ENCODE measurements around the gene EBP.
A peak's percentile ranks its signal among the peaks of the same experiment; 100 is the strongest.

Gene EBP

DNA sequence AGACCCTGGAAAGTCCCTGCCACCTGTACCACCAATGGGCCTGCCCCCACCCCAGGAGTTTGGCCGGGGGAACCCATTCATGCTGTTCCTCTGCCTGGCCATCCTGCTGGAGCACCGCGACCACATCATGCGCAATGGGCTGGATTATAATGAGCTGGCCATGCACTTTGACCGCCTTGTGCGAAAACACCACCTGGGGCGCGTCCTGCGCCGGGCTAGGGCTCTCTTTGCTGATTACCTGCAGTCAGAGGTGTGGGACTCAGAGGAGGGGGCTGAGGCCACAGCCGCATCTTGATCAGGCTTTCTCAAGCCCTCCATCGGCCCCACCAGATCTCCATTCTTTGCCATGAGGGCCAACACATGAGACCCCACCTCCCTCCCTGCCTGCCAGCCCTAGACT lies 39.1 kb downstream of the EBP start:
- Histone ChIP-seq H3K9me3 (ENCODE audit: control insufficient read depth, low read length) (no peaks in the 10 kb centered on the region), H3K27me3 (ENCODE audit: control insufficient read depth, insufficient read depth, low read length, poor library complexity, severe bottlenecking) (no peaks in the 10 kb centered on the region), H3K4me1 (ENCODE audit: control insufficient read depth, insufficient read depth, low read length) (no peaks in the 10 kb centered on the region), H3K27ac (ENCODE audit: insufficient read depth, low read depth, low read length, poor library complexity, severe bottlenecking) (no peak overlapping the region), H3K36me3 (ENCODE audit: control insufficient read depth, insufficient read depth, low read length) (no peaks in the 10 kb centered on the region), H3K4me3 (ENCODE audit: insufficient read depth, low read depth, low read length) (no peak overlapping the region)
- 91 to 98% methylated on average over 12 of the region's 12 CpGs for WGBS, 2 experiments

DNA sequence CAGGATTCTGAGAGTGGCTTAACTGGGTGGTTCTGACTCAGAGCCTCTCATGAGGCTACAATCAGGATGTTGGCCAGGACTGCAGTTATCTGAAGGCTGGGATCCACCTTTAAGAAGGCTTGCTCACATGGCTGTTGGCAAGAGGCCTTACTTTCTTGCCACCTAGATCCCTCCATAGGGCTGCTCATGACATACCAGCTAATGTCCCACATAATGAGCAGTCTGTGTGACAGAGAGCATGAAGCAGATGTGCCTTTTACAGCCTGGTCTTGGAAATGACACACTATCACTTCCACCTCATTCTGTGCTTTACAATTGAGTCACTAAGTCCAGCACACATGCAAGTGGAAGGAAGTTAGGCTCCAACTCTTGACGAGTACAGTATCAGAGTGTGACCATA lies 48.4 kb downstream of the EBP start:
- no CpG with 5 or more reads among the region's 1 CpG for WGBS, 2 experiments
- H3K4me1 ChIP-seq (ENCODE audit: control insufficient read depth, insufficient read depth, low read length) = no peaks in the 10 kb centered on the region
- H3K4me3 ChIP-seq (ENCODE audit: insufficient read depth, low read depth, low read length) = no peak overlapping the region

DNA sequence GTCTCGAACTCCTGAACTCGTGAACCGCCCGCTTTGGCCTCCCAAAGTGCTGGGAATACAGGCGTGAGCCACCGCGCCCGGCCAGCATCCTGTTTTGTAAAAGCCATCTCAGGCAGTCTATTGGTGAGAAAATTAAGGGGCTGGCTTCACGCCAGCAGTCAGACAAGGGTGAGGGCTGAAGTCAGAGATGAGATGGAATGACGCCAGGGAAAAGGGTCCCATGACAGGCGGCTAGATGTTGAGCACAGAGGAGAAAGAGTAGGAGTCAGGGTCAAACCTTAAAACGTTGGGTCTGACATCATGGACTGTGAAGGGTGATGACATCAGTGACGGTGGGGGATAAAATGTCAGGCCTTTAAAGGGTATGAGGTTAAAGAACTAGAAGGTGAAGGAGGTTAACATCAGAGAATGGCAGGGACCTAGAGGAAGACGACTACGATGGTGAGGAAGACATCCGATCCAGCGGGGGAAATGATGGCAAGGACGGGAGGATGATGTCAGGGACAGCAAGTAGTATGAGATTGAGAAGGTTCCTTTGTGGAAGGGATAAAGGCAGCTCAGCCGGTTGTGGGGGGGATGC lies 52.2 kb downstream of the EBP start:
- Histone ChIP-seq H3K9me3 (ENCODE audit: control insufficient read depth, low read length) (no peaks in the 10 kb centered on the region), H3K4me3 (ENCODE audit: insufficient read depth, low read depth, low read length) (peak overlapping the region; percentile 79), H3K36me3 (ENCODE audit: control insufficient read depth, insufficient read depth, low read length) (peaks cover 27% of the 10 kb centered on the region), H3K27ac (ENCODE audit: insufficient read depth, low read depth, low read length, poor library complexity, severe bottlenecking) (peak overlapping the region; percentile 77), H3K27me3 (ENCODE audit: control insufficient read depth, insufficient read depth, low read length, poor library complexity, severe bottlenecking) (no peaks in the 10 kb centered on the region), H3K4me1 (ENCODE audit: control insufficient read depth, insufficient read depth, low read length) (peaks cover 11% of the 10 kb centered on the region)
- 53 to 54% methylated on average over 19 of the region's 19 CpGs for WGBS, 2 experiments

More for the DNA sequence above, 48.4 kb downstream of the EBP start:
- no peaks in the 10 kb centered on the region for H3K36me3 ChIP-seq (ENCODE audit: control insufficient read depth, insufficient read depth, low read length)
- no peaks in the 10 kb centered on the region for H3K27me3 ChIP-seq (ENCODE audit: control insufficient read depth, insufficient read depth, low read length, poor library complexity, severe bottlenecking)
- no peak overlapping the region for H3K27ac ChIP-seq (ENCODE audit: insufficient read depth, low read depth, low read length, poor library complexity, severe bottlenecking)
- no peaks in the 10 kb centered on the region for H3K9me3 ChIP-seq (ENCODE audit: control insufficient read depth, low read length)

DNA sequence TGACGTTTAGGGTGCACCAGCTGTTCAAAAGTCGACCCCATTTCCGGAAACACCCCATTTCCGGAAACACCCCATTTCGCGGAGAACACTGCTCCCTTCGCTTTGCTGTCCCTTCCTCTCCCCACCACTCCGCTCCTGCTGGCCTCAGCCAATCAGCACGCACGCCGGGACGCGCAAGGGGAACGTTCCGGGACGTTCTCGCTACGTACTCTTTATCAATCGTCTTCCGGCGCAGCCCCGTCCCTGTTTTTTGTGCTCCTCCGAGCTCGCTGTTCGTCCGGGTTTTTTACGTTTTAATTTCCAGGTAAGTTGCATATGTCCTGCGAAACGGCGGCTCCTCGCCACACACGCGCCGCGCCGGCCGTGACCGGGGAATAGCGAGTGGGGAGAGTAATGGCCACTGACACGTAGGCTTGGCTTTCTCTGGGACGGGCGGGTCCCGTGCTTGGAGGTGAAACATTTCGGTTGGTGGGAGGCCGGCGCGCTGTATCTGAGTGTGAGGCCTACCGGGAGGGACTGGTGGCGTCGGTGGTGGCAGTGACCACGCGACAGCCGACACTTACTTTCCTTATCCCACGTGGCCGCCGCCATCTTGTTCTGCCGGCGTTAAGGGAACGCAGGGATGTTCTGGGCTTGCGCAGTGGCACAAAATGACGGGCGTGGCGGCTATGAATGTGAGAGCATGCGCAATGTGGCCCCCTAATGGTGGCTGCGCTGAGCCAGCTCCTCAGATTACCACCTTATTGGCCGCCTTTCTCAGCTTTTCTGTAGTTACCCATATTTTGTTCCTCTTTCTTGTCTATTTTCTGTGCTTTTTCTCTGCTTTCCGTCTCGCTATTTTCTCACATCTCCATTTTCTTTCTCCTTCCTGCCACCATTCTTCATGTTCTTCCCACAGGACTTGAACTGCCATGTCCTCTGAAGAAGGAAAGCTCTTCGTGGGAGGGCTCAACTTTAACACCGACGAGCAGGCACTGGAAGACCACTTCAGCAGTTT lies 53.0 kb downstream of the EBP start, which contains the start of gene RBM3:
TSS of gene RBM3 (plus strand) at position 215 of the 997 bp plus-strand sequence. CDS start at position 912, 697 bp downstream.
- Histone ChIP-seq H3K4me1 (ENCODE audit: control insufficient read depth, insufficient read depth, low read length) (peaks cover 11% of the 10 kb centered on the region), H3K9me3 (ENCODE audit: control insufficient read depth, low read length) (no peaks in the 10 kb centered on the region), H3K27me3 (ENCODE audit: control insufficient read depth, insufficient read depth, low read length, poor library complexity, severe bottlenecking) (no peaks in the 10 kb centered on the region), H3K27ac (ENCODE audit: insufficient read depth, low read depth, low read length, poor library complexity, severe bottlenecking) (peak within 1 kb of the TSS; percentile 94), H3K4me3 (ENCODE audit: insufficient read depth, low read depth, low read length) (peak within 1 kb of the TSS; percentile 79), H3K36me3 (ENCODE audit: control insufficient read depth, insufficient read depth, low read length) (peaks cover 27% of the 10 kb centered on the region)
- 0% methylated on average over 70 to 71 of the region's 71 CpGs for WGBS, 2 experiments

DNA sequence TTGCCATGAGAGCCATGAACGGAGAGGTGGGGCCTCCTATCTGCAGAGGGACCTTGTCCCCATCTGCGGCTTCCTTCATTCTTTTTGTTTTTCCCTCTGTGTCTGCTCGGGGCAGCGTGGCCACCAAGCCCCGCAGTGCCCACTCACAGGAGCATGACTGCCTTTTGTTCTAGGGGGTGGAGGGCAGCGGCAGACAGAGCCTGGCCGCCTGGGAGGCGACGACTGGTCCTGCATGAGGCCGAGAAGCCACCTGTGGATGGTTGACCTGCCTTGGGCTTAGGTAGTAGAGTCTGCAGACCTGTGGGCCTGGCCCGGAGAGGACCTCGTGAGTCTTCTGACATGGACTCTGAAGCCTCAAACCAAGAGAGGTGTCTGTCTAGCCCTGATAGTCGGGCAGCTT lies 54.0 kb downstream of the EBP start:
- WGBS, 2 experiments = 89 to 91% methylated on average over 13 of the region's 13 CpGs
- Histone ChIP-seq H3K27me3 (ENCODE audit: control insufficient read depth, insufficient read depth, low read length, poor library complexity, severe bottlenecking) (no peaks in the 10 kb centered on the region), H3K4me1 (ENCODE audit: control insufficient read depth, insufficient read depth, low read length) (peaks cover 11% of the 10 kb centered on the region), H3K4me3 (ENCODE audit: insufficient read depth, low read depth, low read length) (peak overlapping the region; percentile 79), H3K9me3 (ENCODE audit: control insufficient read depth, low read length) (no peaks in the 10 kb centered on the region), H3K27ac (ENCODE audit: insufficient read depth, low read depth, low read length, poor library complexity, severe bottlenecking) (no peak overlapping the region), H3K36me3 (ENCODE audit: control insufficient read depth, insufficient read depth, low read length) (peaks cover 27% of the 10 kb centered on the region)

DNA sequence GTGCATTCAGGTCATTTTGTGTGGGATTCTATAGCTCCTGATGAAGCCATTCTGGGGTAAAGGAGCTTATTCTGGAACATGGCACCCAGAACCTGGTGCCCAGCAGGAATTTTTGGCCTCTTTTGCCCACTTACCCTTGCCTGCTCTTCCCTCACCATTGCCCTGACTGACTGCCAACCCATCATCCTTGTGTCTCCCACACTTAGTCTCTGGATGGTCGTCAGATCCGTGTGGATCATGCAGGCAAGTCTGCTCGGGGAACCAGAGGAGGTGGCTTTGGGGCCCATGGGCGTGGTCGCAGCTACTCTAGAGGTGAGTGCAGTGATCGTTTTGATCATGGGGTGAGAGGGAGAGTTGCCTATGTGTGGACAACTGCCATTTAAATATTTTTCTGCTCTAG lies 54.5 kb downstream of the EBP start:
- Histone ChIP-seq H3K36me3 (ENCODE audit: control insufficient read depth, insufficient read depth, low read length) (peaks cover 27% of the 10 kb centered on the region), H3K27ac (ENCODE audit: insufficient read depth, low read depth, low read length, poor library complexity, severe bottlenecking) (no peak overlapping the region), H3K9me3 (ENCODE audit: control insufficient read depth, low read length) (no peaks in the 10 kb centered on the region), H3K4me1 (ENCODE audit: control insufficient read depth, insufficient read depth, low read length) (peaks cover 11% of the 10 kb centered on the region), H3K27me3 (ENCODE audit: control insufficient read depth, insufficient read depth, low read length, poor library complexity, severe bottlenecking) (no peaks in the 10 kb centered on the region), H3K4me3 (ENCODE audit: insufficient read depth, low read depth, low read length) (peak overlapping the region; percentile 79)
- 89 to 91% methylated on average over 6 of the region's 6 CpGs for WGBS, 2 experiments

All from ectodermal cell (in vitro differentiated cells).